ENCODE data around the gene TCEAL5.

DNA sequence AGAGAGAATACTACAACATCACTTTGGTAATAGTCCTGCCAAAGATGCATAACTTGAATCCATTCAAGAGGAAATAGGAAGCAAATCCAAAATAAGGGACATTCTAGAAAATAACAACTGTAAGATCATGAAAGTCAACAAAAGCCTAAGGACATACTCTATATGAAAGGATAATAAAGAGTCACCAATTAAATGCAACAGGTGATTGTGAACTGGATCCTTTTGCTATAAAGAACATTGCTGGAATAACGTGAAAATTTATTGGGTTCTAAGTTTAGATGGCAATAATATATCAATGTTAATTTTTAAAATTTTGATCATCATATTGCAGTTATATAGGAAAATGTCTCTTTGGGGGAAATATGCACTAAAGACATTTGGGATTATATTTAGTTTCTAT lies 41.7 kb downstream of the TCEAL5 start:
- TF ChIP-seq POLR2AphosphoS5 (IDR thresholded peaks at IDR 0.05): no peak
- TF ChIP-seq, protein P1, sequence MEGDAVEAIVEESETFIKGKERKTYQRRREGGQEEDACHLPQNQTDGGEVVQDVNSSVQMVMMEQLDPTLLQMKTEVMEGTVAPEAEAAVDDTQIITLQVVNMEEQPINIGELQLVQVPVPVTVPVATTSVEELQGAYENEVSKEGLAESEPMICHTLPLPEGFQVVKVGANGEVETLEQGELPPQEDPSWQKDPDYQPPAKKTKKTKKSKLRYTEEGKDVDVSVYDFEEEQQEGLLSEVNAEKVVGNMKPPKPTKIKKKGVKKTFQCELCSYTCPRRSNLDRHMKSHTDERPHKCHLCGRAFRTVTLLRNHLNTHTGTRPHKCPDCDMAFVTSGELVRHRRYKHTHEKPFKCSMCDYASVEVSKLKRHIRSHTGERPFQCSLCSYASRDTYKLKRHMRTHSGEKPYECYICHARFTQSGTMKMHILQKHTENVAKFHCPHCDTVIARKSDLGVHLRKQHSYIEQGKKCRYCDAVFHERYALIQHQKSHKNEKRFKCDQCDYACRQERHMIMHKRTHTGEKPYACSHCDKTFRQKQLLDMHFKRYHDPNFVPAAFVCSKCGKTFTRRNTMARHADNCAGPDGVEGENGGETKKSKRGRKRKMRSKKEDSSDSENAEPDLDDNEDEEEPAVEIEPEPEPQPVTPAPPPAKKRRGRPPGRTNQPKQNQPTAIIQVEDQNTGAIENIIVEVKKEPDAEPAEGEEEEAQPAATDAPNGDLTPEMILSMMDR (IDR thresholded peaks at IDR 0.05): no peak

All from stomach (tissue), 4 donors.